Heart right ventricle (tissue), 16 donors: ENCODE data around the gene KRT5. TPM values are rescaled to one million over a fixed set of nuclear protein-coding genes. Genes with fewer than 3 reads are reported as not detected.

ENCODE experiments used
- ATAC-seq, 8 donors: fragments of 200-7000 bp; cut with Tn5 transposase; one replicate each; pipeline ENCODE4 v1.9.1; 2020; ENCODE audit warnings: mild to moderate bottlenecking in 8 of 8, moderate library complexity in 8 of 8, moderate number of reproducible peaks in 1 of 8
- DNase-seq, 2 donors: peaks; one replicate each; pipeline ENCODE4 v3.0.0-alpha.2; 2020
- H3K27ac ChIP-seq, 10 donors: fragments of 200-600 bp; sonication (generic) in 2 of 10; one replicate each; pipeline versions ENCODE4 v1.5.0 to v1.8.0; 2020 to 2022; ENCODE audit warnings: mild to moderate bottlenecking in 3 of 10
- H3K27me3 ChIP-seq, 7 donors: fragments of 200-600 bp; one replicate each; pipeline ENCODE4 v1.8.0; 2021 to 2022; ENCODE audit warnings: mild to moderate bottlenecking in 2 of 7
- H3K36me3 ChIP-seq, 9 donors: fragments of 200-600 bp; sonication (generic) in 1 of 9; one replicate each; pipeline versions ENCODE4 v1.5.0 to v1.8.0; 2020 to 2022; ENCODE audit warnings: mild to moderate bottlenecking in 2 of 9
- H3K4me1 ChIP-seq, 9 donors: fragments of 200-600 bp; sonication (generic) in 1 of 9; one replicate each; pipeline versions ENCODE4 v1.5.0 to v1.8.0; 2020 to 2022; ENCODE audit warnings: mild to moderate bottlenecking in 4 of 9
- H3K4me3 ChIP-seq, 10 donors: fragments of 200-600 bp; sonication (generic) in 2 of 10; one replicate each; pipeline versions ENCODE4 v1.5.0 to v1.8.0; 2020 to 2022; ENCODE audit warnings: mild to moderate bottlenecking in 7 of 10, moderate library complexity in 2 of 10
- H3K9me3 ChIP-seq, 11 donors: fragments of 200-600 bp in 10 of 11; sonication (generic) in 2 of 11; one replicate each; pipeline versions ENCODE4 v1.5.0 to v1.8.0; 2013 to 2022; ENCODE audit warnings: mild to moderate bottlenecking in 2 of 11, control low read depth in 1 of 11, moderate library complexity in 1 of 11
- WGBS, 2 donors: extraction: QIAGEN DNeasy Blood & Tissue Kit; methylation state at CpG; one replicate each; pipeline ENCODE4 v1.1.7; 2013; ENCODE audit warnings: inconsistent platforms in 1 of 2; 5-methylcytosine and 5-hydroxymethylcytosine counted together
- intact Hi-C, 10 donors: fragments of 100-400 bp; cut with DNase I; formaldehyde crosslinking; loops; one replicate each; pipeline versions ENCODE4 v1.11.1 to v1.14.2; 2022
- long read RNA-seq, 3 donors: library from polyadenylated mRNA; unstranded; transcript quantifications; one replicate each; pipeline ENCODE4 v2.0.0, GENCODE V29; 2020 to 2021
- polyA plus RNA-seq, 2 donors: library from polyadenylated mRNA; stranded (reverse); fragments of 200-250 nt; gene quantifications; one replicate each; pipeline ENCODE4 v1.2.3, GENCODE V29; 2013
- total RNA-seq, 10 donors: library from RNA; stranded (reverse); fragmentation: NEBNext Ultra II Directional in 3 of 10; extraction: Animal tissue kit (Norgen Biotek cat#: 25700) in 3 of 10; gene quantifications; one replicate each; pipeline versions ENCODE4 v1.2.1 to v1.2.4, GENCODE V29; 2021 to 2023
- TF ChIP-seq, protein P1 (sequence below), 9 donors: fragments of 200-600 bp; sonication (generic) in 2 of 9; IDR thresholded peaks; one replicate each; pipeline versions ENCODE4 v1.5.0 to v1.8.0; 2021 to 2022; ENCODE audit warnings: antibody characterized with exemption in 9 of 9, mild to moderate bottlenecking in 5 of 9, moderate library complexity in 1 of 9
- donor health status: Arrhythmogenic right ventricular cardiomyopathy.
- donor health status: ischemic (EF 13 %, LVEDD 7.1; RV severe dilation, severe dysfunction).
- donor health status: healthy with polysubstance abuse.
- donor health status: DM: no; HTN: yes; CAD: no.
- donor health status: DM: no; HTN: no; CAD: no.
- donor health status: ischemic (EF 25% LVEDD 6.9; RV normal size, moderate dysfunction).
- donor health status: ischemic (EF 25% LVEDD 5.7; RV mildly dilated, moderate dysfunction).
- donor health status: healthy.
- donor health status: DM: yes; HTN: yes; CAD: no.
- donor health status: Ischemic cardiomyopathy.
- donor health status: ischemic (EF 35%, LVEDD 5.7; RV mildly dilated, moderate dysfunction).
- donor health status: nonischemic (EF 11% LVEDD 7.7; RV severe dilation, severe dysfunction).
- donor health status: DM: yes; HTN: yes; CAD: no.
- donor health status: PGD.
- donor health status: ischemic (EF 29% LVEDD 5.4; RV normal size, mild dysfunction).
- donor health status: nonischemic (EF 23%, LVEDD 6.1; RV moderate dilation, normal function).

The KRT5 gene
- total RNA-seq, result 1 to 10 TPM in 1 of 10 donors, under 1 TPM in 2, not detected in 7; 0.25 to 1.5 (median 0.45) TPM
- under 1 TPM in 1 of 2 donors, not detected in 1; 0.90 TPM for polyA plus RNA-seq
- long read RNA-seq, donor 1, result 0 reads
- long read RNA-seq, donor 2, result 0 reads
- long read RNA-seq, donor 3, result 0 reads

DNA sequence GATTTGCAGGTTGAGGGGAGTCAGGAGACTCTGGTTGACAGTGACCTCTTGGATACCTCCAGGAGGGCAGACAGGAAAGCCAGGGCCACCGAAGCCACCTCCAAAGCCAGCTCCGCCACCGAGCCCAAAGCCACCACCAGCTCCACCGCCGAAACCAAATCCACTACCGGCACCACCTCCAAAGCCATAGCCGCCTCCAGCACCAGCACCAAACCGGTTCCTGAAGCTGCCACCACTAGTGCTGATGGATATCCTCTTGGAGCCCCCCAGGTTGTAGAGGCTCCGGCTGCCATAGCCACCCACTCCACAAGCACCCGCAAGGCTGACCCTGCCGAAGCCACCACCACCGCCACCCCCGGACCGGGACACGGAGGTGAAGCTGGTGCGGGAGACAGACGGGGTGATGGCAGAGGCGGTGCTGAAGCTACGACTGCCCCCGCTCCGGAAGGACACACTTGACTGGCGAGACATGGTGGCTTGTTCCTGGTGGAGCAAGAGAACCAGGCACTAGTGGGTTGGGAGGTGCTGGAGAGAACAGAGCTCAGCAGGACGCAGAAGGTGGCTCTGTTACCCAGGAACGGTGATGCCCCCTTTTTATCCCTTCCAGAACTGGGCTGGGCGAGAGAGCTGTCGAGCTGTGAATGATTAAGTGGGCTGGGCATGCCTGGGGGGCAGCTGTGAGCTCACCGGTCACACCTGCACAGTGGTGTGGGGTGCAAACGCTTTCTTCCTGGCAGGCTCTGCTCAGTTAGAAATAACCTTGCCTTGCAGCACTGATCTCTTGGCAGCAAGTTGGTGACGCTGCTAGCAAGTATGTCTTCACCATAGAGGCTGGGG, at the start of gene KRT5:
Gene KRT5, minus strand, starts transcription at position 569 of the 837 bp plus-strand sequence. Its CDS starts 98 bp downstream, at position 471.
- H3K9me3 ChIP-seq, result no peaks in the 10 kb centered on the region
- no peaks in the 10 kb centered on the region for H3K36me3 ChIP-seq
- ATAC-seq (peak in 1 of 8 donors; percentile 17), DNase-seq (no peak)
- TF ChIP-seq, protein P1, sequence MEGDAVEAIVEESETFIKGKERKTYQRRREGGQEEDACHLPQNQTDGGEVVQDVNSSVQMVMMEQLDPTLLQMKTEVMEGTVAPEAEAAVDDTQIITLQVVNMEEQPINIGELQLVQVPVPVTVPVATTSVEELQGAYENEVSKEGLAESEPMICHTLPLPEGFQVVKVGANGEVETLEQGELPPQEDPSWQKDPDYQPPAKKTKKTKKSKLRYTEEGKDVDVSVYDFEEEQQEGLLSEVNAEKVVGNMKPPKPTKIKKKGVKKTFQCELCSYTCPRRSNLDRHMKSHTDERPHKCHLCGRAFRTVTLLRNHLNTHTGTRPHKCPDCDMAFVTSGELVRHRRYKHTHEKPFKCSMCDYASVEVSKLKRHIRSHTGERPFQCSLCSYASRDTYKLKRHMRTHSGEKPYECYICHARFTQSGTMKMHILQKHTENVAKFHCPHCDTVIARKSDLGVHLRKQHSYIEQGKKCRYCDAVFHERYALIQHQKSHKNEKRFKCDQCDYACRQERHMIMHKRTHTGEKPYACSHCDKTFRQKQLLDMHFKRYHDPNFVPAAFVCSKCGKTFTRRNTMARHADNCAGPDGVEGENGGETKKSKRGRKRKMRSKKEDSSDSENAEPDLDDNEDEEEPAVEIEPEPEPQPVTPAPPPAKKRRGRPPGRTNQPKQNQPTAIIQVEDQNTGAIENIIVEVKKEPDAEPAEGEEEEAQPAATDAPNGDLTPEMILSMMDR (IDR thresholded peaks at IDR 0.05), result no peak
- H3K4me3 ChIP-seq, result no peak within 1 kb of the TSS
- intact Hi-C loops, result loop anchor here in 2 of 10 donors (10.0 kb wide), 2 partner anchors 155 to 365 kb away; partner anchors contain the start of gene KRT85 (in 1 of the 2)
- peaks cover 0 to 46% (median 5%) of the 10 kb centered on the region in 7 donors for H3K27me3 ChIP-seq
- no peak within 1 kb of the TSS for H3K27ac ChIP-seq
- 85 to 87% methylated on average over 29 of the region's 29 CpGs for WGBS, 2 donors
- H3K4me1 ChIP-seq, result no peaks in the 10 kb centered on the region

DNA sequence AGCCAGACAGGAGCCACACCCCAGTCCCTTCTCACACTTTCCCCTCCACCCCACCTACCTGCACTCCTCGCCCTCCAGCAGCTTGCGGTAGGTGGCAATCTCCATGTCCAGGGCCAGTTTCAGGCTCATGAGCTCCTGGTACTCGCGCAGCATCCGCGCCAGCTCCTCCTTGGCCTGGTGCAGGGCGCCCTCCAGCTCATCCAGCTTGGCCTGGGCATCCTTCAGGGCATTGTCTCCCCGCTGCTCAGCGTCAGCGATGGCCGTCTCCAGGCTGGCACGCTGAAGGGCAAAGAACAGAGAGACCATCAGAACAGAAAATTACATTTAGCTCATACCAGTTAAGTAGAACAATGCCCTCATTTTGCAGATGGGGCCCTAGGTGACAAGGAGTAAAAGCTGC, 47.9 kb upstream of the KRT5 start:
- intact Hi-C loops, result no loop called here
- no peak overlapping the region for H3K4me3 ChIP-seq
- no peaks in the 10 kb centered on the region for H3K9me3 ChIP-seq
- H3K27me3 ChIP-seq, result peaks cover 0 to 75% (median 14%) of the 10 kb centered on the region in 7 donors
- TF ChIP-seq, protein P1 (IDR thresholded peaks at IDR 0.05), result no peak
- H3K27ac ChIP-seq, result no peak overlapping the region
- peaks cover 0 to 11% (median 0%) of the 10 kb centered on the region in 9 donors for H3K4me1 ChIP-seq
- 84 to 89% methylated on average over 12 of the region's 12 CpGs for WGBS, 2 donors
- H3K36me3 ChIP-seq, result no peaks in the 10 kb centered on the region
- DNase-seq, result no peak
- ATAC-seq, result no peak

DNA sequence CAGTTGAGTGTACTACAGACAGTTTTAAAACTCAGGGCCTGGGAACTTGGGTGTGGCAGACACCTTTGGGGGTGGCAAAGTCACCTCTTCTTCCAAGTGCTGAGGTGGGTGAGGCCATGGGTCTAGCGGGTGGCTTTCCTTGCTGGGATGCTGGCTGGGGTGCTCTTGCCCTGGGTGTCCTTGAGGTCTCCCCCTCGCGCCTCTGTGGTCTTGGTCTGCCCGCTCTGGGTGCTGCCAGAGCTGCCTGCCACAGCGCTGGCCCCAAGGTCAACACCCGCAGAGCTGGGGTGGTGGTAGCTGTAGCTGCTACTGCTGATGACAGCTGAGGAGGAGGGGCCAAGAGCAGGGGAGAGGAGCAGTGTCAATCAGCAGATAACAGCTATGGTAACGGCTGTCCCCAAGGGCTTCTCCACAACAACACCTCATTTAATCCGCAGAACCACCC, 46.7 kb upstream of the KRT5 start:
- intact Hi-C loops, result no loop called here
- peak; percentile 70 to 98 (median 94) for ATAC-seq
- 26 to 39% methylated on average over 8 of the region's 8 CpGs for WGBS, 2 donors
- TF ChIP-seq, protein P1 (IDR thresholded peaks at IDR 0.05), result no peak
- Histone ChIP-seq H3K9me3 (no peaks in the 10 kb centered on the region), H3K36me3 (no peaks in the 10 kb centered on the region), H3K4me1 (peaks cover 0 to 11% (median 0%) of the 10 kb centered on the region in 9 donors), H3K27ac (peak overlapping the region in 3 of 10 donors; percentile 10 to 49 (median 22)), H3K27me3 (peaks cover 0 to 71% (median 14%) of the 10 kb centered on the region in 7 donors), H3K4me3 (no peak overlapping the region)
- peak; percentile 41 to 72 for DNase-seq

DNA sequence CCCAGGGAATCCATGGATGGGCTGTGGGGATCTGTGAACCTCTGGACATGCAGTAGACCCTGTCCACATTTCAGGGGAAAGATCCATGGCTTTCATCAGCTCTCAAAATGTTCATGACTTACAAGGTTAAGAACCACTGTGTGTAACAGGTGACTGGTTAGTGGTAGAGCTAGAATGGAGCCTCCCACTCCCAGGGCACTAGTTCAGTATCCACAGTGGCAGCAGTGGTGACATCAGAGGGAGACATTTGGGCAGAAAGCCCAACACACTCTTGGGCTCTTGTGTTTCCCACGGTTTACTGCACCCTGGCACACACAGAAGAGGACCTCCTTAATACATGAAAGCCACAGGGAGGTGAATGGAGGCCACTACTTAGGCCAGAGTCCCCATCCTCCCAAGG, 44.4 kb upstream of the KRT5 start:
- intact Hi-C loops, result no loop called here
- H3K9me3 ChIP-seq, result no peaks in the 10 kb centered on the region
- DNase-seq, result no peak
- peaks cover 0 to 48% (median 8%) of the 10 kb centered on the region in 7 donors for H3K27me3 ChIP-seq
- no peak overlapping the region for H3K4me3 ChIP-seq
- H3K36me3 ChIP-seq, result no peaks in the 10 kb centered on the region
- TF ChIP-seq, protein P1 (IDR thresholded peaks at IDR 0.05), result no peak
- H3K4me1 ChIP-seq, result peaks cover 0 to 11% (median 0%) of the 10 kb centered on the region in 9 donors
- ATAC-seq, result no peak
- no peak overlapping the region for H3K27ac ChIP-seq
- 41 to 55% methylated on average over 1 of the region's 1 CpG for WGBS, 2 donors
